Lung microvascular endothelial cell (primary cell): ENCODE results near the gene PITPNM2. TPM values are rescaled to one million over a fixed set of nuclear protein-coding genes. Genes with fewer than 3 reads are reported as not detected.
"Not testable (repeated sequence)": the region's sequence is repeated elsewhere in the genome, so short reads cannot be mapped to it uniquely, and the experiment has no call there.

Experiments used
- DNase-seq, 2 donors: peaks; one replicate each; pipeline versions ENCODE4 v3.0.0 to v3.0.0-alpha.2; 2010; ENCODE audit warnings: low read depth in 2 of 2
- total RNA-seq: library from RNA; depleted of rRNA; stranded (reverse); fragments of >200 nt; gene quantifications from 2 replicates; pipeline ENCODE4 v1.2.1, GENCODE V29; 2014

The PITPNM2 gene
- total RNA-seq, 1 donor from 2014 or later: 4.4 TPM

- peak in 1 of 2 donors; percentile 29 for DNase-seq
Observed at GRCh38 chr12:123120452-123121166, 30.3 kb downstream of the PITPNM2 start.

GRCh38 chr12:123119808-123120207 is 31.1 kb downstream of the PITPNM2 start:
- DNase-seq: no peak

GRCh38 chr12:123118497-123118896 is 32.4 kb downstream of the PITPNM2 start:
- no peak for DNase-seq

- peak in 1 of 2 donors; percentile 59 for DNase-seq
Observed at GRCh38 chr12:123115409-123116121, 35.3 kb downstream of the PITPNM2 start.

GRCh38 chr12:123114304-123115083 is 36.4 kb downstream of the PITPNM2 start:
- DNase-seq: peak; percentile 62 to 71

- no peak for DNase-seq
Observed at GRCh38 chr12:123113026-123113425, 37.9 kb downstream of the PITPNM2 start.

GRCh38 chr12:123111498-123112165 is 39.3 kb downstream of the PITPNM2 start:
- DNase-seq: no peak

GRCh38 chr12:123109319-123109772 is 41.5 kb downstream of the PITPNM2 start:
- no peak for DNase-seq

GRCh38 chr12:123108682-123109066 is 42.2 kb downstream of the PITPNM2 start:
- no peak for DNase-seq

GRCh38 chr12:123107926-123108681 is 42.8 kb downstream of the PITPNM2 start:
- no peak for DNase-seq

- peak; percentile 51 to 60 for DNase-seq
Observed at GRCh38 chr12:123106640-123107359, 44.1 kb downstream of the PITPNM2 start.

- peak; percentile 39 to 86 for DNase-seq
Observed at GRCh38 chr12:123105211-123105826, 45.6 kb downstream of the PITPNM2 start.

GRCh38 chr12:123104809-123105208 is 46.1 kb downstream of the PITPNM2 start:
- peak in 1 of 2 donors; percentile 31 for DNase-seq

GRCh38 chr12:123104094-123104493 is 46.8 kb downstream of the PITPNM2 start:
- DNase-seq: not testable (repeated sequence)

- no peak for DNase-seq
Observed at GRCh38 chr12:123102781-123103503, 47.9 kb downstream of the PITPNM2 start.

GRCh38 chr12:123102366-123102765 is 48.5 kb downstream of the PITPNM2 start:
- DNase-seq: no peak

- DNase-seq: no peak
Observed at GRCh38 chr12:123101526-123101925, 49.4 kb downstream of the PITPNM2 start.
